Kidney capillary endothelial cell (primary cell): ENCODE results near the gene ABCA6.

ENCODE experiments used
- DNase-seq: peaks from one replicate; pipeline ENCODE4 v3.0.0-alpha.2; 2018; ENCODE audit warnings: low spot score

Gene ABCA6

GRCh38 chr17:69143151-69143550 lies 1.5 kb upstream of the ABCA6 start:
- DNase-seq, result no peak

DNA sequence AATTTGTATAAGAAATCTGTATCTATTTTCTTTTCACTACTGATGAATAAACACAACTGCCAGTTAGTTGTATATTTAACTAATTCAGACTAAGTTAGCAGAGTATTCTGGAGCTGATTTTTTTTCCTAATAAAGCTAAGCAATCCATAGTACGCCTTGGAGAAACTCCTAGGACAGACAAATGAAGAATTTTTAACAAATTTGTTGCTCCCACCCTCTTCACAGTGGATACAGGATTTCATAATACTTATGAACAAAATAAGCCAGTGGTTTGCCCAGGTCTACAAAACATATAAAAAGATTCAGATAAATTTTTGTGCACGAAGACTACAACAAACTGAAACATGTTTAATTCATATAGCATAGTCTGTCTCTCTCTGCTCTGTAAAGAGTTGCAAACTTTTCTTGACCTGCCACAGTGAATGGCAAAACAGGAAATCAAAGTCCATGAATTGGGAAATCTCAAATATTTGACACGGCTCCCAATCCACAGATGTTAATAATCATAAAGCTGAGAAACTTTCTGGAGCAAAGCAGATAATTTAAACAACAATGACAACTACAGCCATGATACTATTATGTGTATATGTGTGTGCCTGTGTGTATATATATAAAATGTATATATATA lies 594 bp upstream of the ABCA6 start:
- no peak for DNase-seq

DNA sequence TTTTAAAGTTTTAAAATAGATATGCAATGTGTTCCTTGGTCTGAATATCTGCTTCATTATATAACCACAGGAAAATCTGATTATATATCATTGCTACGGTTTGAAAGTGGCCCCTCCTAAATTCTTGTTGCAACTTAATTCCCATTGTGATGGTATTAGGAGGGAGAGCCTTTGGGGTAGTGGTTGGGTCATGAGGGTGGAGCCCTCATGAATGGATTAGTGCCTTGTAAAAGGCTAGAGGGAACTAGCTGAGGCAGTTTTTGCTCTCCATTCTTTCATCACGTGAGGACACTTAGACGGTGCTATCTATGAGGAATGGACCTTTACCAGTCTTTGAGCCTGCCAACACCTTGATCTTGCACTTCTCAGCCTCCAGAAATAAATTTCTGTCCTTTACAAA lies 7.6 kb downstream of the ABCA6 start:
- no peak for DNase-seq

GRCh38 chr17:69130627-69131296 lies 10.9 kb downstream of the ABCA6 start:
- DNase-seq, result no peak

DNA sequence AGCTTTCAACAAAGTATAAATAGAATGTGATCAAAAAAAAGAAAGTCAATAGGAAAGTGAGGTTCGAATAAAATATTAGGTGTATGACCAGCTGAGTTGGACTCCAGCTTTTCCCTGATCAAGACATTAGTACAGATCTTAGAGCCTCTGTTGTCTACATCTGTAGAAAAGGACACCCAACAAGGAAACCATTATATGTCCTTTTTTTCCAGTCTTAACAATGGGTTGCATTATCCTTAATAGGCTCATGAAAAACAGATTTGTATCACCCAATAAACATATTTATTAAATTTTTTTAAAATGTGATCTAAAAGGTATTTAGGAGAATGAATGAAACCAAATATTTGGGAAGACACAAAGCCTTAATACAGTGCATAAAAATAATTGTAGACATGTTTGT lies 18.1 kb downstream of the ABCA6 start:
- no peak for DNase-seq

DNA sequence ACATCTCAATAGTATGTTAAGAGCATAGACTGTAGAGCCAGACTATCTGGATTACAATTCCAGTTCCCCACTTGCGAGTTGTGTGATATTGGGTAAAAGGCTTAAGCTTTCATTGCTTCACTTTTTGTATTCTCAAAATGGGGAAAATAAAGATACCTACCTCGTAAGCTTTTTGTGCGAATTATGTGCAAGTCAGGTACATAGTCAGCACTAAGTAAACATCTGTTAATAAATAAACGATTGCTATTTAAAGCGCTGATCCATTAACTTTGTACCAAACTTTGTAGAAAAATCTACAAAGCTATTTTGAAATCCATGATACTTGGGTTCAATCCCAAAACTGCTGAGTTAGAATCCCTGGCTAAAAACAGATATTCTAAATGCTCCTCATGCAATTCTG lies 19.6 kb downstream of the ABCA6 start:
- no peak for DNase-seq

DNA sequence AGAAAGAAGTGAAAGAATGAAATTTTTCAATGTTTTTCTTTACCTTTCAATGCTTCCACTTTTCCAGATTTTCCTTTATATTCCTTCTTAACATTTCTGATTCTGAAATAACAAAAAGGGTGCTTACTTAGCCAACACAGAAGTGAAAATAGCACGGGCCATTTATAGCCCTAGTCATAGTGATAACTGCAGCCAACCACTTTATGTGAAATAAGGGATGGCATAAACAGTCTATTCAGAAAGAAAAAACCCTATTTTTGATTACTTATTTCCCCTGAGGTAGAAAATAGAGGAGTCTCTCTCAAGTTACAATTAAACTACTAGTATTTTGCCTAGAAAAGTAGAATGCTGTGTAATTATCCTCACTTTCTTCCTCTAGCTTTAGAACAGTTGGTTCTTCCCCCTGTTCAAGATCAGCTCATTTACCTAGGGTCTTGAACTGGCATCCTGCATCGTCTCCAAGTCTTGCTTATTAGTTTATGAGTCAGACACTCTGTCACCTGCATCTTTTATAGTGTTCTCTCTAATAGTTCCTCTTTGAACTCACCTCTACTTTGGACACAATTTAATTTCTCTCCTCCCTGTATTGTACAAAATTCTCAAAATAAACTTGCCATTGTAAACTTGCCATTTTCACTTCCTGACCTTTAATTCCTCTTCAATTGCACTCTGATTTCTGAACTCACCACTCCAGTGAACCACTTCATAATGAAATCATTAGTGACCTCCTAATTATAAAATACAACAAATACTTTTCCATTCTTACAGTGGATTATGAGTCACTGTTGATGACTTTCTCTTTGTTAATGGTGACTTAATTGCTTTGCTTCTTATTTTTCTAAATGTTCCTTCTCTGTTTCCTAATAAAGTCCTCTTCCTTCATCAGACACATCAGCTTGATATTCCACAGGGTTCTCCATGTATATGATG lies 23.6 kb downstream of the ABCA6 start:
- DNase-seq, result no peak

DNA sequence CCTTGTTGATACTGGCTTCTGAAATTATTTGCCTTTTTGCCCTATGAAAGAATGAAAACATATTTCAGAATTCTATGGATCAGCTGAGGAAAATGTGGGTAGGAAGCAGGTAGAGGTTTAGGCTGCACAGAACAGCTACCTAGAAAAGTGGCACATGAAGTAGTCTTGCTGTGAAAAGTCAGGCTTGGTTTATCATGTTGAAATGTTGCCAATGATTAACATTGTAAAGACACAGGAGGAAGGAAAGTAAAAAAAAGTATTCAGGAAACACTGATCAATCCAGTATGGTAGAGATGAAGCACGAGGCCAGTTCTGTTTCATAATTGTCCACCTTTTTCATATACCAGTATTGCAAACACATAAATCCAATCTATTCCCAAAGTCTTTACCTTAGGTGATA lies 29.9 kb downstream of the ABCA6 start:
- DNase-seq, result no peak

- no peak for DNase-seq
Observed at GRCh38 chr17:69105907-69106730, 35.6 kb downstream of the ABCA6 start.

GRCh38 chr17:69103557-69104233 lies 38.0 kb downstream of the ABCA6 start:
- no peak for DNase-seq

DNA sequence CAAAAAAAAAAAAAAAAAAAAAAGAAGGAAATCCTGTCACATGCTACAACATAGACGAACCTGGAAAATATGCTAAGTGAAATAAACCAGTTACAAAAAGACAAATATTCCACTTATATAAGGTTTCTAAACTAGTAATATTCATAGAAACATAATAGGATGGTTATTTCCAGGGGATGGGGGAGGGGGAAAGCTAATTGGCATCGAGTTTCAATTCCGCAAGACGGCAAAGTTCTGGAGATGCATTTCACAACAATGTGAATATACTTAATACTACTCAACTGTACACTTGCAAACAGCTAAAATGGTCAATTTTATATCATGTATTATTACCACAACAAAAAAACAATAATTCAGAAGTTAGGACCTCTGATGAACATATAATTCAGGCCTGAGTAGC lies 43.1 kb downstream of the ABCA6 start:
- no peak for DNase-seq

DNA sequence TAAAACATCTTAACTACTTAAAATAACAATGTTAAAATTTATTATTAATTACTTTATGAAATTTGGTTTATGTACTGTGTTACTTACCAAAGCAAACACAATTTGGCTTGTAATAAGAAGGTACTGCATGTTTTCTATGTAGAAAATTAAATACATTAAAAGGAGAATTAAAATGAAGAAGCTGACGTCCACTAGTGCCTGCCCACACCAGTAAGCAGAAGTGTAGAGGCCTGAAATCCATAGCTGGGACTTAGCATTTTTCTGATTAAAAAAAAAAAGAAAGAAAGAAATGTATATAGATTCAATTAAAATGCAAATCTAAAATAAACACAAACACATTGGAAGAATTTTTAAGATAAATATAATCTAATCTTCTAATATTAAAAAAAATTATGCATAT lies 45.2 kb downstream of the ABCA6 start:
- no peak for DNase-seq

- no peak for DNase-seq
Observed at GRCh38 chr17:69093995-69094394, 47.7 kb downstream of the ABCA6 start.

GRCh38 chr17:69093279-69093789 lies 48.4 kb downstream of the ABCA6 start:
- no peak for DNase-seq

GRCh38 chr17:69090365-69090764 lies 51.3 kb downstream of the ABCA6 start:
- no peak for DNase-seq

DNA sequence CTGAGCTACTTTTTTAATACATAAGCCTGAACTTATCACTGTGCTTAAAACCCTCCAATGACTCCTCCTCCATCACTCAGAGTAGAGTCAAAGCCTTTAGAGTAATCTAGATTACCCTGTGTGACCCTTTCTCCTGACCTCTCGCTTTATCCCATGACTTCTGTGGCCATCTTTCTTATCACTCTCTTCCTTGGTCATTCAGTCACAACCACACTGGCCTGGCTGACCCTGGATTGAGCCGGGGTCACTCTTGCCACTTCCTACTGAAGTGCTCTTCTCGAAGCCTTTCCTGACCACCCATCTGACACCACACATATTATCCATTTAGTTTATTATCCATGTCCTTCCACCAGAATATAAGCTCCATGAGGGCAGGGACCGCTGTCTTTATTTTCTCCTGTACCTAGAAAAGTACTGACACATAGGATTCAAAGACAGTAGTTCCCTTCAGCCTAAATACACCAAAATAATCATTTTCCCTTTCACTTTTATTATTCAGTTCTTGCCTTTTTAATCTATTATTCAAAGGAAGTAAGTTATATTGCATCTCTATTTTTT lies 53.0 kb downstream of the ABCA6 start:
- DNase-seq, result no peak

DNA sequence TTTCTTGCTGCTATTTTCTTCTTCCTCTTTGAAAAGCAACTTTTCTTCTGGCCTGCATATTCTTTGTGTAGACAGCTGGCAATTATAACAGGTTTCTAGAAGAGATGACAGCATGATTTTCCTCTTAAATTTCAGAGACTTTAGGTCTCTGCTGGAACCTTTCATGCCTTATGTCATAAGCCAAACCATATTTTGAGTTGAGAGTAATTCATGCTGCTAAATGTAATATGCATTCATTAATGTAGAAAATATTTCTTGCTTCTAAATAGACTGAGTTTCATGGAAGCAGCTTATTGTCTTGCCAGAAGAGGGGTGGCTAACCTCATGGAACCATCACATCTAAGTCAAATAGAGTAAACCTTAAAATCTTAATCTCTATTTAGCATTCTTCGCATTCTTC lies 55.1 kb downstream of the ABCA6 start:
- no peak for DNase-seq

DNA sequence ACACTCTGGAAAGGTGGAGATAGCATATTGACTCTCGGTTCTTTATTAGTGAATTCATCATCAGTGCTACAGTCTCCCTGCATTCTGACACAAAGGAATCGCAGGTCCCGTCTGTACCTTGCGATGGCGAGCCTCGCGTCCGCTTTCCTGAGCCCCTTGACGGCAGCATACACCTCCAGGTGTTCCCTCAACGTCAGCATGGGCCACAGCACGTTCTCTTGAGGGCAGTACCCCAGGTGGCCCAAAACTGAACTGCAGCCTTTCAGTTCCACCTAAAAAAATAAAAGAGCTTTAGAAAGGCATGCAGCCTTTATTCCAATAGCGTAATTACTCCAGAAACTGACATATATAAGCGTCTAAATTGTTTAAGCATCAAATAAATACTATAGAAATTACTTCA lies 56.8 kb downstream of the ABCA6 start:
- DNase-seq, result no peak

- no peak for DNase-seq
Observed at GRCh38 chr17:69082696-69083095, 59.0 kb downstream of the ABCA6 start.

DNA sequence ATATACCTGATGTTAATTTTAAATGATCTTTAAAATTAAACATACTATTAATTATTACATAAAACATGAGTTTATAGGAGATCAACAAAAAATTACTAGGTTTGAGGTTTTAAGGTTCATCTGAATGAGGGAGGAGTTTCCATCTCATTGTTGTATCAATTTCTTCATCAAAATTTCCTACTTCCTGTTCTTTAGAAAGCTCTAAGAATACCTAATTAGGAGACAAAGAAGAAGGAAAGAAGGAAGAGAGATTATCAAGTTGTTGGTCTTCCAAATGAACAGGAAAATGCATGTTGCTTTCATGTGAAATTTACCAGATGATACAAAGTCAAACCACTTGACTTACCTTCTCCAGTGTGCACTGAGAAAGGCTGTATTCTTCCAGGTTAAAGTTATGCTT lies 62.8 kb downstream of the ABCA6 start:
- no peak for DNase-seq

- DNase-seq, result no peak
Observed at GRCh38 chr17:69075823-69076222, 65.9 kb downstream of the ABCA6 start.
